K562 (cell line): Measurements from ENCODE around the gene POLR2H. TPM values are rescaled to one million over a fixed set of nuclear protein-coding genes. Genes with fewer than 3 reads are reported as not detected.

Experiments
- FOS ChIP-seq: IDR thresholded peaks from 3 replicates; pipeline ENCODE4 v1.6.1; 2011; ENCODE audit not compliant: insufficient read length; ENCODE audit errors: extremely low read depth
- HMG20B ChIP-seq: fragments of 250-450 bp; sonication (Bioruptor Pico); IDR thresholded peaks from 2 replicates; pipeline ENCODE4 v1.5.0; 2021; ENCODE audit warnings: mild to moderate bottlenecking
- NELFE ChIP-seq: IDR thresholded peaks from 2 replicates; pipeline ENCODE4 v1.6.1; 2011; ENCODE audit warnings: mild to moderate bottlenecking; ENCODE audit not compliant: insufficient read depth, insufficient read length
- PTTG1 ChIP-seq: fragments of 450-650 bp; IDR thresholded peaks from 2 replicates; pipeline ENCODE4 v1.6.1; 2016; ENCODE audit warnings: low read depth, mild to moderate bottlenecking, missing genetic modification characterization, missing compliant biosample characterization
- SMARCB1 ChIP-seq: IDR thresholded peaks from 2 replicates; pipeline ENCODE4 v1.6.1; 2011; ENCODE audit warnings: improper control_type of control experiment, low read depth; ENCODE audit not compliant: insufficient read length
- U2AF2 ChIP-seq: fragments of 200-400 bp; formaldehyde crosslinking; optimal IDR thresholded peaks from 2 replicates; pipeline ENCODE3; 2017; ENCODE audit warnings: low read depth, mild to moderate bottlenecking, low read length
- ZNF778 ChIP-seq: fragments of 450-650 bp; formaldehyde crosslinking; IDR thresholded peaks from 2 replicates; pipeline ENCODE4 v1.4.0; 2020; ENCODE audit warnings: mild to moderate bottlenecking, moderate library complexity
- polyA plus RNA-seq, 8 experiments: library from polyadenylated mRNA; depleted of rRNA in 4 of 8; stranded (reverse) in 5 of 8; unstranded in 3 of 8; fragments of >200 nt; fragmentation: Nextera tagmentation in 2 of 8; fragmentation: Illumina TruSeq in 1 of 8; extraction: Ambion mirVana in 2 of 8; extraction: Trizol in 1 of 8; gene quantifications; 2 replicates each; pipeline versions ENCODE4 v1.2.1 to v1.2.3, GENCODE V29; 2011 to 2014; ENCODE audit warnings: inconsistent platforms in 1 of 8, missing spikeins in 1 of 8
- total RNA-seq, 7 experiments: library from RNA; depleted of rRNA in 6 of 7; stranded (reverse); fragments of >200 nt in 6 of 7; fragmentation: Illumina TruSeq in 2 of 7; extraction: Trizol in 2 of 7; gene quantifications; 2 replicates each; pipeline versions ENCODE4 v1.2.1 to v1.2.3, GENCODE V29; 2011 to 2021; ENCODE audit warnings: low replicate concordance in 1 of 7
- TF ChIP-seq, protein P1 (sequence below): fragments of 250-450 bp; sonication (Bioruptor Pico); IDR thresholded peaks from 2 replicates; pipeline ENCODE4 v1.5.0; 2020; ENCODE audit warnings: mild to moderate bottlenecking, borderline replicate concordance
- TF ChIP-seq, protein P2 (sequence below): fragments of 200-800 bp; sonication (Bioruptor generic); IDR thresholded peaks from 2 replicates; pipeline ENCODE4 v1.6.1; 2017; ENCODE audit warnings: missing genetic modification characterization, missing compliant biosample characterization

The POLR2H gene
- total and polyA plus RNA-seq, 9 of the 15 experiments (the other 6 are each of a cell fraction or from before 2014, with no cell fraction given): 128 to 512 (median 220) TPM

DNA sequence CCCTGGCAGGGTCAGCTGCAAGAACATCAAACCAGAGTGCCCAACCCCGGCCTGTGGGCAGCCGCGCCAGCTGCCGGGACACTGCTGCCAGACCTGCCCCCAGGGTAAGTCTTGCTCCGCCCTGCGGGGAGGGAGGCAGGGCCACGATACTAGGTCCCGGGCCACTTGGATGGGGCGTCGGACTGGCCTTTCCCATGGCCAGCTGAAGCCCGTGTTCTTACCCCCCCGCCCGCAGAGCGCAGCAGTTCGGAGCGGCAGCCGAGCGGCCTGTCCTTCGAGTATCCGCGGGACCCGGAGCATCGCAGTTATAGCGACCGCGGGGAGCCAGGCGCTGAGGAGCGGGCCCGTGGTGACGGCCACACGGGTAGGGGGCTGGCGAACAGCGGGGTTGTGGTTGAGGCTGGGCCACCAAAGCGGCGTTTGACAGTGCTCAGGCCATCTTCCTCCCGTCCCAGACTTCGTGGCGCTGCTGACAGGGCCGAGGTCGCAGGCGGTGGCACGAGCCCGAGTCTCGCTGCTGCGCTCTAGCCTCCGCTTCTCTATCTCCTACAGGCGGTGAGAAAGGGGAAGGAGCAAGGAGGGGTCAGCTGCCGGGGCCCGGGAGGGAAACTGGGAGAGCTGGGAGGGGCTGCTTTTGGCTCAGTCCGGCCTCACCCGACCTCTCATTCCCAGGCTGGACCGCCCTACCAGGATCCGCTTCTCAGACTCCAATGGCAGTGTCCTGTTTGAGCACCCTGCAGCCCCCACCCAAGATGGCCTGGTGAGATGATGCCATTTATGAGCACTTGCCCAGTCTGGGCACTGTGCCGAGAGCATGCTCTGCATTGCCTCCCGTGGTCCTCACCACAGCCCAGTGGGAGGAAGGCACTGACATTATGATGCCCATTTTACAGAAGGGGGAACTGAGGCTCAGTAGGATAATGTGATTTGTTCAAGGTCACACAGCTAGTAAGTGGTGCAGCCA lies 20.0 kb downstream of the POLR2H start (continued):
- TF ChIP-seq, protein P1, sequence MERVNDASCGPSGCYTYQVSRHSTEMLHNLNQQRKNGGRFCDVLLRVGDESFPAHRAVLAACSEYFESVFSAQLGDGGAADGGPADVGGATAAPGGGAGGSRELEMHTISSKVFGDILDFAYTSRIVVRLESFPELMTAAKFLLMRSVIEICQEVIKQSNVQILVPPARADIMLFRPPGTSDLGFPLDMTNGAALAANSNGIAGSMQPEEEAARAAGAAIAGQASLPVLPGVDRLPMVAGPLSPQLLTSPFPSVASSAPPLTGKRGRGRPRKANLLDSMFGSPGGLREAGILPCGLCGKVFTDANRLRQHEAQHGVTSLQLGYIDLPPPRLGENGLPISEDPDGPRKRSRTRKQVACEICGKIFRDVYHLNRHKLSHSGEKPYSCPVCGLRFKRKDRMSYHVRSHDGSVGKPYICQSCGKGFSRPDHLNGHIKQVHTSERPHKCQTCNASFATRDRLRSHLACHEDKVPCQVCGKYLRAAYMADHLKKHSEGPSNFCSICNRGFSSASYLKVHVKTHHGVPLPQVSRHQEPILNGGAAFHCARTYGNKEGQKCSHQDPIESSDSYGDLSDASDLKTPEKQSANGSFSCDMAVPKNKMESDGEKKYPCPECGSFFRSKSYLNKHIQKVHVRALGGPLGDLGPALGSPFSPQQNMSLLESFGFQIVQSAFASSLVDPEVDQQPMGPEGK: no peak
- TF ChIP-seq HMG20B (CRISPR knock-in tag): no peak
- TF ChIP-seq PTTG1 (tag): no peak
- TF ChIP-seq, protein P2, sequence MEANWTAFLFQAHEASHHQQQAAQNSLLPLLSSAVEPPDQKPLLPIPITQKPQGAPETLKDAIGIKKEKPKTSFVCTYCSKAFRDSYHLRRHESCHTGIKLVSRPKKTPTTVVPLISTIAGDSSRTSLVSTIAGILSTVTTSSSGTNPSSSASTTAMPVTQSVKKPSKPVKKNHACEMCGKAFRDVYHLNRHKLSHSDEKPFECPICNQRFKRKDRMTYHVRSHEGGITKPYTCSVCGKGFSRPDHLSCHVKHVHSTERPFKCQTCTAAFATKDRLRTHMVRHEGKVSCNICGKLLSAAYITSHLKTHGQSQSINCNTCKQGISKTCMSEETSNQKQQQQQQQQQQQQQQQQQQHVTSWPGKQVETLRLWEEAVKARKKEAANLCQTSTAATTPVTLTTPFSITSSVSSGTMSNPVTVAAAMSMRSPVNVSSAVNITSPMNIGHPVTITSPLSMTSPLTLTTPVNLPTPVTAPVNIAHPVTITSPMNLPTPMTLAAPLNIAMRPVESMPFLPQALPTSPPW: peak; percentile 8; the same call in 1 of the 2 replicates
- TF ChIP-seq U2AF2: no peak
- TF ChIP-seq FOS: no peak
- no peak for TF ChIP-seq SMARCB1
- no peak for TF ChIP-seq NELFE
- no peak for TF ChIP-seq ZNF778
